HG03108 (cell line): ENCODE measurements around the gene APOM.

Source experiments
- ATAC-seq: cut with Tn5 transposase; IDR thresholded peaks from one replicate; pipeline ENCODE4 v1.9.1; 2021; ENCODE audit warnings: moderate library complexity; ENCODE audit not compliant: unreplicated experiment

The APOM gene

DNA sequence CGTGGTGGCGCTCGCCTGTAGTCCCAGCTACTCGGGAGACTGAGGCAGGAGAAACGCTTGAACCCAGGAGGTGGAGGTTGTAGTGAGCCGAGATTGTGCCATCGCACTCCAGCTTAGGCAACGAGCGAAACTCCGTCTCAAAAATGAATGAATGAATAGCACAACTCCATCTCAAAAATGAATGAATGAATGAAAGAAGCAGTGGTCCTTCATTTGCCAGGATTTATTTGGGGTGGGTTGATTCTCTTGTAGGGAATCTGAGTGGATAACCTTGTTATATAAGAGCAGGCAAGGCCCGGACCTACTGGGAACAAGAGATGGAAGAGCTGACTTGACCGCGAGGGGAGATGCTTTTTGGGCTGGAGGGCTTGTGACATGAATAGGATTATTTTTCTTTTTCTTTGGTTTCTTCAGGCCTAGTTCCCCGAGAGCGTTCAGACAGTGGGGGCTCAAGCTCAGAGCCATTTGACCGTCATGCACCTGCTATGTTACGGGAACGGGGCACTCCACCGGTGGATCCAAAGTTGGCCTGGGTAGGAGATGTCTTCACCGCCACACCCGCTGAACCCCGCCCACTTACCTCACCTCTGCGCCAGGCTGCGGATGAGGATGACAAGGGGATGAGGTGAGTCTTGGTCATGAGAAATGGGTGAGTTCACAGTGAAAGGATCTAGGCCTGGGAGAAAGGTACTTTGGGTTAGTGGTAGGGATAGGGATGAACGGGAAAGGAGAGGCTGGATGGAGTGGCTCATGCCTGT is 25.3 kb upstream of the APOM start:
- ATAC-seq = no peak

DNA sequence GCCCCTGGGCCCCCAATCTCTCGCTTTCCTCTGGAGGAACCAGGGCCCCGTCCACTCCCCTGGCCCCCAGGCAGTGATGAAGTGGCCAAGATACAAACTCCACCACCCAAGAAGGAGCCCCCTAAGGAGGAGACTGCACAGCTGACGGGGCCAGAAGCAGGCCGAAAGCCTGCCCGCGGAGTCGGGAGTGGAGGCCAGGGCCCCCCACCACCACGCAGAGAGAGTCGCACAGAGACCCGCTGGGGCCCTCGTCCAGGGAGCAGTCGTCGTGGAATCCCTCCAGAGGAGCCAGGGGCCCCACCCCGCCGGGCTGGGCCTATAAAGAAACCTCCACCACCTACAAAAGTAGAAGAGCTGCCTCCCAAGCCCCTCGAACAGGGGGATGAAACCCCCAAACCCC is 24.5 kb upstream of the APOM start:
- ATAC-seq = no peak

DNA sequence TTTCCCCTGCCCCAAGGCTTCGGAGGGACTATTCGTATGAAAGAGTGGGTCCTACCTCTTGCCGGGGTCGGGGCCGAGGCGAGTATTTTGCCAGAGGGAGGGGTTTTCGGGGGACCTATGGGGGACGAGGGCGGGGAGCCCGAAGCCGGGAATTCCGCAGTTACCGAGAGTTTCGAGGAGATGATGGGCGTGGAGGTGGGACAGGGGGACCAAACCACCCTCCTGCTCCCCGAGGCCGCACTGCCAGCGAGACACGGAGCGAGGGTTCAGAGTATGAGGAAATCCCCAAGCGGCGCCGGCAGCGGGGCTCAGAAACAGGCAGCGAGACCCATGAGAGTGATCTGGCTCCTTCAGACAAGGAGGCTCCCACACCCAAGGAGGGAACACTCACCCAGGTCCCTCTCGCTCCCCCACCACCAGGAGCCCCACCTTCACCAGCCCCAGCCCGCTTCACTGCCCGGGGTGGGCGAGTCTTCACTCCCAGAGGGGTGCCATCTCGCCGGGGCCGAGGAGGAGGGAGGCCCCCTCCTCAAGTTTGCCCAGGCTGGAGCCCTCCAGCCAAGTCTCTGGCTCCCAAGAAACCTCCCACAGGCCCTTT is 23.9 kb upstream of the APOM start:
- ATAC-seq = no peak

DNA sequence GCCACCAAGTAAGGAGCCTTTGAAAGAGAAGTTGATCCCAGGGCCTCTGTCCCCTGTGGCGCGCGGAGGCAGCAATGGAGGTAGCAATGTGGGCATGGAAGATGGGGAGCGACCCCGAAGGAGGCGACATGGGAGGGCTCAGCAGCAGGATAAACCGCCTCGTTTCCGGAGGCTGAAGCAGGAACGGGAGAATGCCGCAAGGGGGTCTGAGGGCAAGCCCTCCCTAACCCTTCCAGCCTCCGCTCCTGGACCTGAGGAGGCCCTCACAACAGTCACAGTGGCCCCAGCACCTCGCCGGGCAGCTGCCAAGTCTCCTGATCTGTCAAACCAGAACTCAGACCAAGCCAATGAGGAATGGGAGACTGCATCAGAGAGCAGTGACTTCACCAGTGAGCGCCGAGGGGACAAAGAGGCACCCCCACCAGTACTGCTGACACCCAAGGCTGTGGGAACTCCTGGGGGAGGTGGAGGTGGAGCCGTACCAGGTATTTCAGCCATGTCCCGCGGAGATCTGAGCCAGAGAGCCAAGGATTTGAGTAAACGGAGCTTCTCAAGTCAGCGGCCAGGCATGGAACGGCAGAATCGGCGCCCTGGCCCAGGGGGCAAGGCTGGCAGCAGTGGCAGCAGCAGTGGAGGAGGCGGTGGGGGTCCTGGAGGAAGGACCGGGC is 23.3 kb upstream of the APOM start:
- ATAC-seq = no peak

DNA sequence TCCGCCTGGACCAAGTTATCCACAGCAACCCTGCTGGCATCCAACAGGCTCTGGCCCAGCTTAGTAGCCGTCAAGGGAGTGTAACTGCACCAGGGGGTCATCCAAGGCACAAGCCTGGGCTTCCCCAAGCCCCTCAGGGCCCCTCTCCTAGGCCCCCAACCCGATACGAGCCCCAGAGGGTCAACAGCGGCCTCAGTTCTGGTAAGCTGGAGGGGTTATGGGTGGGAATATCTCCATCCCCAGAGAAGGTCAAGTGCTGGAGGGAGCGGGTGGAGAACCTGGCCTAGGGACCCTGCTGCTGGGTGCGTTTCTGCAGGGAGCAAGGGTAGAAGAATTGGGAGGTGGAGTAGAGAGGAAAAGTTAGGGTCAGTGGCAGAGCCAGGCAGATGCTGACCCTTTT is 22.2 kb upstream of the APOM start:
- no peak for ATAC-seq

DNA sequence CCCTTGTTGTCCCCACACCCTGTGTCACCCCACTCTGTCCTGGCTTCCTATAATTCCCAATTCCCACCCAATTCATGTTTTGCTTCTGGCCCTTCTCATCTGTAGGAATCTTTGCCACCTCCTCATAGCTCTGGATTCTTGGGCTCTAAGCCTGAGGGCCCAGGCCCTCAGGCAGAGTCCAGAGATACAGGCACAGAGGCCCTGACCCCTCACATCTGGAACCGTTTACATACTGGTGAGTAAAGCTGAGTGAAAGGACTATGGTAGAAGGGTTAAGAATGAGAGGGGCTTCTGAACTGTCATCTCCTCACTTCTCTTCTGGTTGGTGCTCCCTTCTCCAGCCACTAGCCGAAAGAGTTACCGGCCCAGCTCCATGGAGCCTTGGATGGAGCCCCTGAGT is 21.6 kb upstream of the APOM start:
- ATAC-seq = no peak

DNA sequence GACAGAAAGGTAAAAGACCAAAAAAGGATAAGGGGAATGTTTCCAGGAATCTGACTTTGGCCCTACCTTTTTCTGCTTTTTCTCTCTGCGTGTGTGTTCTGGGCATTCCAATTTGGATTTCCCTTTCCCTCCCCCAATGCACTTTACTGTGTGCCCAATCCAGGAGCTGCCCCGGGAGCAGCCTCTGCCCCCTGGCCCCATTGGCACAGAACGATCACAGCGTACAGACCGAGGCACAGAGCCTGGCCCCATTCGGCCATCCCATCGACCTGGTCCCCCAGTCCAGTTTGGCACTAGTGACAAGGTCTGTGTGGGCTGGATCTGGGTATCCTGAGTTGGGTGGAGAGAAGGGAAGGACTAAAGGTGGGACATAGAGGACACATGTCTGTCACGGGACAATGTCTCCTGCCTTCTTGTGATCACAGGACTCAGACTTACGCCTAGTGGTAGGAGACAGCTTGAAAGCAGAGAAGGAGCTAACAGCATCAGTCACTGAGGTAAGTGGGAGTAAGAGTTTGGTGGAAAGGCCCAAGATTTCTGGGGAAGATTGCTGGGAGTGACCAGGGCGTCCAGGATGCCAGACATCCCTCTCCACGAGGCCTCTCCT is 20.6 kb upstream of the APOM start:
- ATAC-seq = no peak

DNA sequence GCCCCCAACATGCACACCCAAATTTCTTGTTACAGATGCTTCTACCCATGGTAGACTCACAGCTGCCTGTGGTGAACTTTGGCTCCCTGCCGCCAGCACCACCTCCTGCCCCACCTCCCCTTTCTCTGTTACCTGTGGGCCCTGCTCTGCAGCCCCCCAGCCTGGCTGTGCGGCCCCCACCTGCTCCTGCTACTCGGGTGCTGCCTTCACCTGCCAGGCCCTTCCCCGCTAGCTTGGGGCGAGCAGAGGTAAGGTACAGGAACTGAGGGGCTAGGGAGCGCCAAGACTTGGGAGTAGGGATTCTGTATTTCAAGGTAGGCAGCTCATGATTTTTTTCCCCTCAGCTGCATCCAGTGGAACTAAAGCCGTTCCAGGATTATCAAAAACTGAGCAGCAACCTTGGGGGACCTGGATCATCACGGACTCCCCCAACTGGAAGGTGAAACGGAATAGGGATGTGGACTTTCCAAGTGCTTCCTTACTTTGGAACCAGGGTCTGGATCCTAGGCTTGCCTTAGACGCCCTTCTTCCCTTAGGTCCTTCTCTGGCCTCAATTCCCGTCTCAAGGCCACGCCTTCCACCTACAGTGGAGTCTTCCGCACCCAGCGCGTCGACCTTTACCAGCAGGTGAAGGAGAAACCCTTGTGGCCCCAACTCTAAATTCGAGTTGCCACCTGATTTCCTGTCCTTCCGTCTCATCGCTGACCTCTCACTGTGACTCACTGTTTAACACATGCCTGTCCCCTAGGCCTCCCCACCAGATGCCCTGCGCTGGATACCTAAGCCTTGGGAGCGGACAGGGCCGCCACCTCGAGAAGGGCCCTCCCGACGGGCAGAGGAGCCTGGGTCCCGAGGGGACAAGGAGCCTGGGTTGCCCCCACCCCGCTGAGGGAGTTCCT is 18.7 kb upstream of the APOM start:
- ATAC-seq = no peak

DNA sequence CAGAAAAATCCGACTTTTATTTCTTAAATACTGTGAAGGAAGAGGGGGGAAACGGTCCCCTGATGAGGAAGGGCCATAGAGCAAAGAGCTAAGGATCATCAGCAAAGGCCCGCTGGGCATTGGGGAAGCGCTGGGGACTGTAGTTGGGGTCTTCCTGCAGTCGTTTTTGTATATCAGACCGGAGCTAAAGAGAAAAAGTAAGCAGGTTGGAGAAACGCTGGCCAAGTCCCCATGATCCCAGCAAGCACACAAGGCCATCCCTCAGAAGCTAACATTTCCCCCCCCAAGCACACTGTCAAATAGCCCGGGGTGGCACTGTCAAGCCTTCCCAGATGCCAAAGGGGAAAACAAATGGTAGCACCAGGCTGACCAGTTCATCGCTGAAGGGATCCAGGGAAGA is 16.7 kb upstream of the APOM start:
- ATAC-seq = no peak

DNA sequence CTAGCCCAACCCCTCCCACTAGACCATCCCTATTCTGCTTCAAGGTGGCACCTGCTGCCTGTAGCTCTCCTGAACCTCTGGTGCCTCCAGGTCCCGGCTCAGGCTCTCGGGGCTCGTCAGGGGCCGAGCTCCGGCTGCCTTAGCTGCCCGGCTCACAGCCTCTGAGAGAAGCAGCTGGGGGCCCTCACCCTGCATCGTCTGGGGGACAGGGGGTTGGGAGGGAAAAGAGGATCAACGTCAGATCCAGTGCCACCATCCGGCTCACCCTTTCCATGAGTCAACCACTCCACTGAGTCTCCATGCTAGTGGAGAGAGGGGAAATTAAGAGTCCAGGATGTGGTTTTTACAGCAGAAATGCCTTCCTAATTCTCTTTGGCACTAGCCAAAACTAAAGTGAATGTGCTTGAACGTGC is 16.2 kb upstream of the APOM start:
- ATAC-seq = no peak

DNA sequence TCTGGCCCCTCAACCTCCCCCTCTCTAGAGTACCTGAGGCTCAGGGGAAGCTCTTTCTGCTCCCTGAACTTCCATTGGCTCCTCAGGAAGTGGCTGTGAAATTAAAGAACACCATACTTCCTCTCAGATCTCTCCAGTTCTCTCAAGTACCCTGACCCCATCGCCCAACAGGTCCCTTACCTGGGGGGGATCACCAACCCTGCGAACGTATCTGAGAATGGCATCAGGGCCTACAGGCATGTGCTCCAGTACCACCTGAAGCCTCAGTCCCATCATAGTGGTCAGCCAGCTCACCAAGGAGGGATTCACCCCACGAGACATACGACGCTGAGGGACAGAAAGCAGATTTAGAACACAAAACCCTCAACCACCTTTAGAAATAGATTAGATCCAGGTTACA is 15.1 kb upstream of the APOM start:
- ATAC-seq = no peak

DNA sequence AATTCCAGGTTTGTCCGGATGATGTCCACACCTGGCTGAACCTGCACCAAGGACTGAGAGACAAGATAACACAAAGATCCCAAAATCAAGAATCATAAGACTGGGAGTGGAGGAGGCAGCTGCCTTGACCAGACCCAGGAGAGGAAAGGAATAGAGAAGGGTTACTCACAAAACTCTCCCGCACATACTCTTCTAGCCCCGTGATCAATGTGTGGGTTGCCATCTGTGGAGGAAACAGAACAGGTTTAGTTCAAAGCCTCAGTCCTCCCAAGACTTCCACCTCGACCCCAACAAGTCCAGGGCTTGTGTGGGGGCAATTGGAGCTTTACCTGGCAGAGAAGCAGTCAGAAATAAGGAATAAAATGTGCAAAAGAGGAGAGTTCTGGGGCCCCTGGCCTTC is 14.3 kb upstream of the APOM start:
- no peak for ATAC-seq

DNA sequence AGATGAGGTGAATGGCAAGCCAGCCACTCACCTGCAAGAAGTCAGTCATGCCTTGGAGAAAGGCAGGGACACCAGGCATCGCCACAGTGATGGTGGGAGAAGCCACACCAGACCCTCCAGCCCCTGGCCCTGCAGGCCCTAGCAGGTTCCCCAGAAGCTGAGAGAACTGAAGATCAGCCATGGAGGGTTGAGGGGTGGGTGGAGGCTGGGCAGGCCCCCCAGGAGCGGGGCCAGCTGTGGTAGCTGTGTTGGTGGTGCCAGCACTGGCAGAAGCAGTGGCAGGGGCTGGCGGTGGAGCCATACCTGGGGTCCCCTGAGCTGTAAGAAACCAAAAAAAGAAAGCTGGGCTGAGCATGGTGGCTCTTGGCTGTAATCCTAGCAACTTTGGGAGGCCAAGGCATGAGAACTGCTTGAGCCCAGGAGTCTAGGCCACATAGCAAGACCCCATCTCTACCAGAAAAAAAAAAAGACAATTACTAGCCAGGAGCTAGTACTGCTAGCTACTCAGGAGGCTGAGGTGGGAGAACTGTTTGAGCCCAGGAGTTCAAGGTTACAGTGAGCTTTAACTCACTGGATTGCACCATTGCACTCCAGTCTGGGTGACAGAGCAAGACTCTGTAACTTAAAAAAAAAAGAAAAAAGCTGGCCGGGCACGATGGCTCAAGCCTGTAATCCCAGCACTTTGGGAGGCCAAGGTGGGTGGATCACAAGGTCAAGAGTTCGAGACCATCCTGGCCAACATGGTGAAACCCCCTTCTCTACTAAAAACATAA is 12.7 kb upstream of the APOM start:
- ATAC-seq = no peak

DNA sequence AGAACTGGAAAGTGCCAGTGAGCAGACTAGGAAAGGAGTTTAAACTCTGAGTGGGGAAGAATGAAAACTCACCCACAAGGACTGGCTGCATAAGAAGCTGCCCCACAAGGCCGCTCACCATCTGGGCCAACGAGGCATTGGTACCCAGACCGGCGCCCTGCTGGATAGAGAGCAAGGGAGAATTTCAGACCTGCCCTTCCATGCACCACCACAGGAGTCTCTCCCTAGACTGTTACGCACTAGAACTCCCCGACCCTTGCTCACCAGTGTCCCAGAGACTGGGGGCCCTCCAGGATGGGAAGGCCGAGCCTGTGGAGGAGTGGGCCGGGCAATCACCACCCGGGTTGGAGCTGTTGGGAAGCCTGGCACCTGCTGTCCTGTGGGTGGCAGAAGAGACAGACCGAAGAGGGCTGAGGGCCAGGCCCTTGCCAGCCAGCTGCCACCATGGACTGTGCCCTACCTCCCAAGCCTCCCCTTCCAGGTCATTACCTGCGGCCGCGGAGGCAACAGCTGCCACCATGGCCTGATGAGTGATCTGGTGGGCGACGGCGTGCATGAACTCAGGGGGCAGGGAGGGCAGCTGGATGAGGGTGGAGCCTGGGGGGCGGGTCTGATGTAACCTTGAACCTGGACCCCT is 11.8 kb upstream of the APOM start:
- no peak for ATAC-seq

DNA sequence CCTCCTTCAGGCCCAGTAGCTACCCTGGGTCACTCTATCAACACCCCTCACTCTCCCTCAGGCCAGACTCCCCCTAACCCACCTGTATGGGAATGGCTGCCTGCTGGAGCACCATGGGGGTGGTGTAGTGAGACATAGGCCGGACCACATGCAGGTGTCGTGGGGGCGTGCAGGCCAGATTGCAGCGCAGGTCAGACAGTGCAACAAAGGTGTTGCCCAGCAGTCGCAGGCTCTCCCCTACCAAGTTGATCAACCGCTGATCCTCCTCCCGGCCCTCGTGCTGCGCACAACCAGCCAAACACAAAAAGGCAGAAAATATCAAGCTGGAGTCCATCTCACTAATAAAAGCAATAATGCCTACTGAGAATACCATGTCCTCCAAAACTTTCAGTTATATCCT is 10.4 kb upstream of the APOM start:
- no peak for ATAC-seq

DNA sequence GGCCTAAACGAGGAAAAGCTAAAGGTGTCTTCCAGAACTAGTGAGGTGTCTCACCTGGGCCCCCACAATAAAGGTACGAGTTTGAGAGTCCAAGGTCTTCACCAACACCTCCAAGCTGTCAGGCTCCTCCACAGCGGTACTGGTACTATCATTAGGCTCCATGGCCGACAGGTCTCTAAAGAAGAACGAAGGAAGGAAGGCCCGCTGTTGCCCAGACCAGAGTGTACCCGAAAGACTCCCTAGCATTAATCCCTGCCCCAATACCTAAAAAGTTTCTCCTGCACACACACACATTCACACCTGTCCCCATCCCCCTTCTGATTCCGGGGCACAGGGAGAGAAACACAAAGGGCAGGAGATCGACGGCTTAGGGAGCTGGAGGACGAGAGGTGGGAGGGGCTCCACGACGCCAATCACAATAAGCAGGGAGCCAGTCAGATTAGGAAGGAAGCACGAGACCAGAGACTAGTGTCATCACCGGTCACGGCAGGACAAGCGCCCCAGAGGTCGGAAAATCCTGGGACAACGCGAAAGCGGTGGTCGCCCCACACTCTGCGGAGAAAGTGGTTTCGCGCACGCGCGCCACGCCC is 4.0 kb upstream of the APOM start:
- peak; percentile 17 for ATAC-seq

DNA sequence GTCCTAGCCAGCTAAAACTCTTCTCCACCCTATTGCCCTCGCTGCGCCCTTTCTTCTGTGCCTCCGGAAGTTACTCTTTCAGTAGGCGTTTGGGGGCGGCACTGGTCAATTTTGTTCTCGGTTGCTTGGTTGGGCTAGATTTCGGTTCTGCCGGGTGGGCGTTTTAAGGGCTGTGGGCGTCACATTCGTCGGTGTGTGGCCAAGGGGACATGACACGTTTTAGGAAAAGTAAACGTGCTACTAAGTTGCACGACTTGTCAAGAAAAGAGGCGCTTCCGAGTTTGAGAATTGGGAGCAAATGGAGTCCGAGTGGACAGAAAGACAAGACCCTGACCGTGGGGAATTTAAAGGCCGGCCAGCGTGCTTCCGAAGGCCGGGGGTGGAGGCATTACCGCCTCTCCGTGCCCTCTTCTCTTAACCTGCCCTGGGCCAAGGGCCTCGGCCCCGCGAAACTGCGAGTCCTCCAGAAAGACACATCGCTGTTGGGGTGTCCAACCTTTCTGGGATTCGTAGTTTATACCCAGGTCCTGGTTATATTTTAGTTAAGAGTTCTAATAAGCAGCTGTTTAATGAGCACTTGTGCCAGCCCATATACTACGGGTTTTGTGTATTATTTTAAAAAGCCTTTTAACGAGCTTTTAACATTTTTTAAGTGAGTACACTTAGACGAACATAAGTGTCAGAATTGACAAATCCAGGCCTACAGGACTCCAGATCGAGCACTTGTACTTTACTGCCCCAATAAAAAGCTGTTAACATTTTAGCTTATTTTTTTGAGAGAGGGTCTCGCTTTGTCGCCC is 2.6 kb upstream of the APOM start:
- peak; percentile 53 for ATAC-seq

DNA sequence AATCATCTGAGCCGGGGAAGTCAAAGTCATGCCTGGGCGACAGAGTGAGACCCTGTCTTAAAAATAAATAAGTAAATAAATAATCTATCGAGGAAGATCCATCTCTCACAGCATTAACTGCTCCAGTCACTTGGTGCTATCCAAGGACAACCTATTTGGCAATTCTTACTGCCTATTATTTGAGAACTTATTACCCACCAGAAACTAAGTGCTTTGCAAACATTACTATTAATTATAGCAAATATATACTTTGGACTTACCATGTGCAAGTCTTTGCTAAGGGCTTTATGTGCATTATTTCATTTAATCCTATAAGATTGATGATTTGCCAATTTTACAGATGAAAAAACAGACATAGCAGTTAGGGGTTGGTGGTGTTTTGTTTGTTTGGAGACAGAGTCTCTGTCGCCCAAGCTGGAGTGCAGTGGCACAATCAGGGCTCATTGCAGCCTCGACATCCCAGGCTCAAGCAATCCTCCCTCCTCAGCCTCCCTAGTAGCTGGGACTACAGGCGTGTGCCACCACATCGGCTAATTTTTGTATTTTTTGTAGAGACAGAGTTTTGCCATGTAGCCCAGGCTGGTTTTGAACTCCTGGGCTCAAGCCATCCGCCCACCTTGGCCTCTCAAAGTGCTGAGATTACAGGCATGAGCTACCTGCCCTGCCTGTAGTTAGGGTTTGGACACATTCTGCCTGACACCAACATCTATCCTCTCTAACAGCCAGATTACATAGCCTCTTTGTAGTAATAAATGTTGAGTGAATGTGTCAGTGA is 933 bp upstream of the APOM start:
- no peak for ATAC-seq
